Right lobe of liver (tissue), 6 donors: ENCODE results near the gene SYNM. TPM values are rescaled to one million over a fixed set of nuclear protein-coding genes. Genes with fewer than 3 reads are reported as not detected.
A peak's percentile ranks its signal among the peaks of the same experiment; 100 is the strongest.

Experiments
- ATAC-seq, 4 donors: fragments of 200-7000 bp; cut with Tn5 transposase; one replicate each; pipeline ENCODE4 v1.9.1; 2020; ENCODE audit warnings: mild to moderate bottlenecking in 4 of 4, moderate library complexity in 4 of 4
- DNase-seq, 3 donors: peaks; one replicate each; pipeline ENCODE4 v3.0.0-alpha.2; 2020
- H3K27ac ChIP-seq, 3 donors: fragments of 200-600 bp; one replicate each; pipeline ENCODE4 v1.8.0; 2022
- H3K27me3 ChIP-seq, 2 donors: fragments of 200-600 bp; one replicate each; pipeline ENCODE4 v1.8.0; 2022
- H3K36me3 ChIP-seq, 4 donors: fragments of 200-600 bp; sonication (generic) in 1 of 4; one replicate each; pipeline versions ENCODE4 v1.5.1 to v1.8.0; 2017 to 2022; ENCODE audit warnings: control low read depth in 1 of 4
- H3K4me1 ChIP-seq, 4 donors: fragments of 200-600 bp; sonication (generic) in 1 of 4; one replicate each; pipeline versions ENCODE4 v1.5.1 to v1.8.0; 2017 to 2022; ENCODE audit warnings: control low read depth in 1 of 4
- H3K4me3 ChIP-seq, 3 donors: fragments of 200-600 bp; one replicate each; pipeline ENCODE4 v1.8.0; 2022
- H3K9me3 ChIP-seq, 4 donors: fragments of 200-600 bp; sonication (generic) in 1 of 4; one replicate each; pipeline versions ENCODE4 v1.5.1 to v1.8.0; 2017 to 2022; ENCODE audit warnings: control low read depth in 1 of 4
- POLR2A ChIP-seq: fragments of 450-650 bp; IDR thresholded peaks from one replicate; pipeline ENCODE4 v1.6.1; 2017; ENCODE audit warnings: antibody characterized with exemption, mild to moderate bottlenecking
- WGBS: methylation state at CpG from one replicate; pipeline ENCODE4 v1.1.6; 2018; ENCODE audit warnings: low coverage, low lambda C conversion rate; ENCODE audit not compliant: insufficient coverage; ENCODE audit errors: missing lambda C conversion rate; 5-methylcytosine and 5-hydroxymethylcytosine counted together
- intact Hi-C, 2 donors: fragments of 100-400 bp; cut with DNase I; formaldehyde crosslinking; loops; one replicate each; pipeline versions ENCODE4 v1.11.2 to v1.14.1; 2022
- total RNA-seq, 6 experiments: library from RNA; depleted of rRNA in 2 of 6; stranded (reverse); fragments of >200 nt in 2 of 6; fragmentation: NEBNext Ultra II Directional in 3 of 6; extraction: Animal tissue kit (Norgen Biotek cat#: 25700) in 3 of 6; gene quantifications; one replicate each; pipeline versions ENCODE4 v1.1.0 to v1.2.4, GENCODE V29; 2016 to 2023
- TF ChIP-seq, protein P1 (sequence below), 4 donors: fragments of 200-600 bp in 3 of 4; fragments of 450-650 bp in 1 of 4; IDR thresholded peaks; one replicate each; pipeline versions ENCODE4 v1.5.1 to v1.8.0; 2016 to 2022; ENCODE audit warnings: antibody characterized with exemption in 4 of 4, mild to moderate bottlenecking in 2 of 4
- donor health status: DM: no; HTN: yes; CAD: no.
- donor health status: DM: no; HTN: no; CAD: no.
- donor health status: DM: no; HTN: no; CAD: no.
- donor health status: DM: no; HTN: yes; CAD: no.
- donor health status: DM: no; HTN: yes; CAD: no.

Gene SYNM
- total RNA-seq, 6 experiments from 2014 or later = 1.6 to 3.5 (median 2.9) TPM

DNA sequence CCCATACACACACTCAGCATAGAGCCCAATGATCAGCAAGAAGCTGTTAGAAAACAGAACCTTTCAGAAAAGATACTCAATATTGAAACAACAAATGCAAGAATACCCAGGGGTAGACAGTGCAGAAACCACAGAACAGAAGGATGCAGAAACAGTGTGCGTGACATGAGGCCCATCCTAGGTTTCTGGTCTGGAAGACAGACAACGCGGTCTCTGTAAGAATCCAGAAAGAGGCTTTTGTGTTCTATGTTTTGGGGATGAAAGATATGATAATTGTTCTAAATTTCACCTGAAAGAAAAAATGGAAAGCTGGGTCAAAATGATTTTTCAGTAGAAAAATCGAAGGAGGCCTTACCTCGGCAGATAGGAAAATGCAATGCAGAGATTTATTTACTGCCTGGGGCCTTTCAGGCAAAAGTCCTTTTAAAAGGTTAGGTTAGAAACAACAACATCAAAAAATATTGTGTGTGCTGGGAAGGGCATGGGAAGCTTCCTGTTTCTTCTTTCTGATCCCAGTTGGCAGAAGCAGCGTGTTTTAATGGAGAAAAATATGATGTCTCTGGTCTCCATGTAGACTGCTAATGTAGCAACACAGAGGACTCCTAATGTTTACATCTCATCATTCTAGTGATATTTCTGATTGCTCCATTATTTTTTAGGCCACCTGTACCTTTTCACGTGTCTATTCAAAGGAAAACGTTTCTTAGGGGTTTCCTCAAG, 17.0 kb downstream of the SYNM start:
- H3K27me3 ChIP-seq = no peaks in the 10 kb centered on the region
- no peaks in the 10 kb centered on the region for H3K36me3 ChIP-seq
- ATAC-seq (no peak), DNase-seq (no peak)
- TF ChIP-seq POLR2A = no peak
- TF ChIP-seq, protein P1, sequence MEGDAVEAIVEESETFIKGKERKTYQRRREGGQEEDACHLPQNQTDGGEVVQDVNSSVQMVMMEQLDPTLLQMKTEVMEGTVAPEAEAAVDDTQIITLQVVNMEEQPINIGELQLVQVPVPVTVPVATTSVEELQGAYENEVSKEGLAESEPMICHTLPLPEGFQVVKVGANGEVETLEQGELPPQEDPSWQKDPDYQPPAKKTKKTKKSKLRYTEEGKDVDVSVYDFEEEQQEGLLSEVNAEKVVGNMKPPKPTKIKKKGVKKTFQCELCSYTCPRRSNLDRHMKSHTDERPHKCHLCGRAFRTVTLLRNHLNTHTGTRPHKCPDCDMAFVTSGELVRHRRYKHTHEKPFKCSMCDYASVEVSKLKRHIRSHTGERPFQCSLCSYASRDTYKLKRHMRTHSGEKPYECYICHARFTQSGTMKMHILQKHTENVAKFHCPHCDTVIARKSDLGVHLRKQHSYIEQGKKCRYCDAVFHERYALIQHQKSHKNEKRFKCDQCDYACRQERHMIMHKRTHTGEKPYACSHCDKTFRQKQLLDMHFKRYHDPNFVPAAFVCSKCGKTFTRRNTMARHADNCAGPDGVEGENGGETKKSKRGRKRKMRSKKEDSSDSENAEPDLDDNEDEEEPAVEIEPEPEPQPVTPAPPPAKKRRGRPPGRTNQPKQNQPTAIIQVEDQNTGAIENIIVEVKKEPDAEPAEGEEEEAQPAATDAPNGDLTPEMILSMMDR (IDR thresholded peaks at IDR 0.05) = no peak
- no peak overlapping the region for H3K4me3 ChIP-seq
- no peaks in the 10 kb centered on the region for H3K4me1 ChIP-seq
- no peak overlapping the region for H3K27ac ChIP-seq
- WGBS = 86% methylated on average over 8 of the region's 8 CpGs
- no peaks in the 10 kb centered on the region for H3K9me3 ChIP-seq
- intact Hi-C loops = no loop called here

DNA sequence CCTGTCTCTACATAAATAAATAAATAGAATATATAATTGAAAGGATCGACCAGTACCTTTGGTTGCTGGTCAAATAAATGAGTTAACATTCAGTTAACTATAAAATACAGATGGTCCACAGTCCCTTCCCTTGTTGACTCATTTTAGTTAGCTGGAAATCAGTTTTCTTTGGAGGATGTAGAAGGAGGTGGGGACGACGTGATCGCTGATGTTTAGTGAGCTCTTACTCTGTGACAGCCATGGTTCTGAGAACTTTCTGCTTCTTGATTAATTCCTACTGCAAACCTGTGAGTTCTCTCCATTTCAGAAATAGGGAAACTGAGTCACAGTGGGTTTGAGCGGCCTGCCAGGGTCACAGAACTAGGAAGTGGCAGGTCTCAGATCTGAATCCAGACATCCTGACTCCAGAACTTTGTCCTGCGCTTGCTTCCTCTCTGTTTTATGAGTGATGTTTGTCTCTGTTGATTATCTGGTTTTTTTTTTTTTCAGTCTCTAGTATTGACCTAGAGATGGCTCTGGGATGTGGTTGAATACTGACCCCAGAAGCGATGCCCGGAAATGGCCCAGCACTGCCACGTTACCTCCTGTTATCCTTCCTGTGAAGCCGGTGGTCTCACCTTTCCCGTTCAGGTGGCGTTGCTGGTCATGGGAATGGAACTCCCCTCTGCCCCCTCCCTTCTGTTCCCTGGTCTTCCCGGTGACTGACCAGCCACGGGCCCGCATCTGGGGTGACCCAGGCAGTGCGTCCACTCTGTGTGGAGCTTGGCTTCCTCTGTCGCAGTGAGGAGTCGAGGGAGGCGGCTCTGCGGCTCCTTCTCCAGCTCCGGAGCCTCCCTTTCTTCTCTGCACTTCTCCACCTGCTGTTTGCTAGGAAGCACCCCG, 18.2 kb downstream of the SYNM start:
- no peak overlapping the region for H3K4me3 ChIP-seq
- H3K4me1 ChIP-seq = no peaks in the 10 kb centered on the region
- H3K27ac ChIP-seq = no peak overlapping the region
- no peaks in the 10 kb centered on the region for H3K9me3 ChIP-seq
- DNase-seq (no peak), ATAC-seq (peak in 2 of 4 donors; percentile 5 to 17)
- TF ChIP-seq, protein P1 (IDR thresholded peaks at IDR 0.05) = no peak
- no peak for TF ChIP-seq POLR2A
- no peaks in the 10 kb centered on the region for H3K27me3 ChIP-seq
- WGBS = 73% methylated on average over 12 of the region's 22 CpGs
- H3K36me3 ChIP-seq = no peaks in the 10 kb centered on the region
- intact Hi-C loops = no loop called here

GRCh38 chr15:99123713-99124451, 19.0 kb downstream of the SYNM start:
- TF ChIP-seq, protein P1 (IDR thresholded peaks at IDR 0.05) = no peak
- TF ChIP-seq POLR2A = no peak
- DNase-seq (peak in 2 of 3 donors; percentile 46 to 67), ATAC-seq (peak; percentile 74 to 83 (median 77))
- Histone ChIP-seq H3K9me3 (no peaks in the 10 kb centered on the region), H3K4me1 (no peaks in the 10 kb centered on the region), H3K27ac (no peak overlapping the region), H3K36me3 (no peaks in the 10 kb centered on the region), H3K4me3 (no peak overlapping the region), H3K27me3 (no peaks in the 10 kb centered on the region)
- intact Hi-C loops = no loop called here
- WGBS = 45% methylated on average over 5 of the region's 20 CpGs

- WGBS = no CpG with 5 or more reads among the region's 8 CpGs
- TF ChIP-seq, protein P1 (IDR thresholded peaks at IDR 0.05) = no peak
- DNase-seq = peak in 1 of 3 donors; percentile 22
- H3K27me3 ChIP-seq = no peaks in the 10 kb centered on the region
- intact Hi-C loops = no loop called here
- no peak overlapping the region for H3K27ac ChIP-seq
- H3K4me3 ChIP-seq = no peak overlapping the region
- no peak for ATAC-seq
- no peaks in the 10 kb centered on the region for H3K4me1 ChIP-seq
- H3K36me3 ChIP-seq = no peaks in the 10 kb centered on the region
- no peaks in the 10 kb centered on the region for H3K9me3 ChIP-seq
These were observed 19.8 kb downstream of the SYNM start for GRCh38 chr15:99124641-99125040.
